ENCODE results near the gene PTPRU. TPM values are rescaled to one million over a fixed set of nuclear protein-coding genes. Genes with fewer than 3 reads are reported as not detected.

PTPRU gene
- total RNA-seq, 1 donor from 2014 or later, result 19.0 TPM

DNA sequence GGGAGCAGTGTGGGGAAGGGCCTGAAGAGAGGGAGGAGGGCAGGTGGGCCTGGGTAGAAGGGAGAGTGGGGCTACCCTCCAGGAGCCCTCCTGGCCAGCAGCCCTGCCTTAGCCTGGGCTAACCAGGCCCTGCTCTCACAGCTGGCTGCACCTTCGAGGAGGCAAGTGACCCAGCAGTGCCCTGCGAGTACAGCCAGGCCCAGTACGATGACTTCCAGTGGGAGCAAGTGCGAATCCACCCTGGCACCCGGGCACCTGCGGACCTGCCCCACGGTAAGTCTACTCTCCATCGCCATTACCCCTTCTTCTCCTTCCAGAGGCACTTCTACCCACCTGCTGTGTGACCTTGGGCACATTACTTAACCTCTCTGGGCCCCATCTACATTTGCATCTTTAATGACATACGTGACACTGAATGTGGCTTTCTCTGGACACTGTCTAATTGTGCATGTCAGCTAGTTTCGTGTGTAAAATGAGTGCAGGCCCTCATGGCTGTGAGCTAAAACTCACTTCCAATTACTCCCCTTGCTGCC lies 18.9 kb downstream of the PTPRU start:
- H3K9me3 Mint-ChIP-seq (ENCODE audit: unreplicated experiment), result no peaks in the 10 kb centered on the region
- H3K4me1 Mint-ChIP-seq (ENCODE audit: unreplicated experiment), result no peaks in the 10 kb centered on the region
- H3K36me3 Mint-ChIP-seq (ENCODE audit: low read depth, unreplicated experiment), result no peaks in the 10 kb centered on the region

GRCh38 chr1:29256394-29256793 lies 20.1 kb downstream of the PTPRU start:
- no peak for TF ChIP-seq CTCF (IDR thresholded peaks at IDR 0.05; ENCODE audit: unreplicated experiment)
- no peaks in the 10 kb centered on the region for H3K9me3 Mint-ChIP-seq (ENCODE audit: unreplicated experiment)
- H3K27ac Mint-ChIP-seq (ENCODE audit: unreplicated experiment), result no peak overlapping the region
- DNase-seq (ENCODE audit: low spot score), result no peak
- peaks cover 19% of the 10 kb centered on the region for H3K27me3 Mint-ChIP-seq (ENCODE audit: unreplicated experiment)
- no peak overlapping the region for H3K4me3 Mint-ChIP-seq (ENCODE audit: unreplicated experiment)
- no peaks in the 10 kb centered on the region for H3K4me1 Mint-ChIP-seq (ENCODE audit: unreplicated experiment)
- H3K36me3 Mint-ChIP-seq (ENCODE audit: low read depth, unreplicated experiment), result no peaks in the 10 kb centered on the region

More for the DNA sequence above, 18.9 kb downstream of the PTPRU start:
- H3K4me3 Mint-ChIP-seq (ENCODE audit: unreplicated experiment), result no peak overlapping the region
- no peak for TF ChIP-seq CTCF (IDR thresholded peaks at IDR 0.05; ENCODE audit: unreplicated experiment)
- no peak overlapping the region for H3K27ac Mint-ChIP-seq (ENCODE audit: unreplicated experiment)
- peaks cover 18% of the 10 kb centered on the region for H3K27me3 Mint-ChIP-seq (ENCODE audit: unreplicated experiment)
- no peak for DNase-seq (ENCODE audit: low spot score)

DNA sequence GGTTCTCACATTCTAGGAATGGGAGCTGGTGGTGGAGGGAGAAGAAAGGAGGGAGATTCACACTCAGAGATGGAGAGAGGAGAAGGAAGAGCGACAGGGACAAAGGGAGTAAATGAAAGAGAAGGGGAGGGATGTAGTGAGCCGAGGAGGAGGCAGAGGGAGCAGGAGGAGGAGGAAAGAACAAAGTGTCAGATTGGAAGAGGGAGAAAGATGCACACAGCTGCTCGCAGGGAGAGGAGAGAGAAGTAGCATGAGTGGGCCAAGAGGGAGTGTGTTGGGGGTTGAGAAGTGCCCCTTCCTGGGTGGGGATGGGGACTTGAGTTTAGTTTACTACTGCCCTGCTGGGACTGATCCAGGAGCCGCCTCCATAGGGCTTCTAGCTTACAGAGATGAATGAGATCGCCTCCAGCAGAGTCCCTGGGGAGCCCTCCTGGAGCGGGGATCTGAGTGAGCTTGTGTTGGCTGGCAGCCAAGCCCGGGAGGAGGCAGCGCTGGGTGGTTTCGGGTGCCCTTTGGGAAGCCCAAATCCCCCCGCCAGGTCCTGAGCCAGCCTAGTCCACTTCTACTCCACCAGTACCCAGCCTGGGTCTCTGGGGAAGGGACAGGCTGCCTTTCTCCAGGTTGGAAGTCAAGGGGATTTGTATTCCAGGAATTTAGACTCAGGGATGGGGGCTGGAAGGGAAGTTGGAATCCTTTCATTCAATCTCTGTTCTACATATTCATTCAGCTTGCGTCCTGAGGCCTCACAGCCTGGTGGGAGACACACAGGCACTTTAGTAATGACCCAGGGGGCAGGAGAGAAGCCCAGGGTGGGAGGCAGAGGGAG lies 20.9 kb downstream of the PTPRU start:
- Mint-ChIP-seq H3K27ac (ENCODE audit: unreplicated experiment) (no peak overlapping the region), H3K4me1 (ENCODE audit: unreplicated experiment) (no peaks in the 10 kb centered on the region), H3K4me3 (ENCODE audit: unreplicated experiment) (no peak overlapping the region), H3K9me3 (ENCODE audit: unreplicated experiment) (no peaks in the 10 kb centered on the region), H3K36me3 (ENCODE audit: low read depth, unreplicated experiment) (no peaks in the 10 kb centered on the region), H3K27me3 (ENCODE audit: unreplicated experiment) (peaks cover 19% of the 10 kb centered on the region)
- DNase-seq (ENCODE audit: low spot score), result no peak
- no peak for TF ChIP-seq CTCF (IDR thresholded peaks at IDR 0.05; ENCODE audit: unreplicated experiment)

GRCh38 chr1:29258189-29258975 lies 22.1 kb downstream of the PTPRU start:
- H3K4me3 Mint-ChIP-seq (ENCODE audit: unreplicated experiment), result no peak overlapping the region
- DNase-seq (ENCODE audit: low spot score), result no peak
- no peaks in the 10 kb centered on the region for H3K36me3 Mint-ChIP-seq (ENCODE audit: low read depth, unreplicated experiment)
- no peak for TF ChIP-seq CTCF (IDR thresholded peaks at IDR 0.05; ENCODE audit: unreplicated experiment)
- H3K4me1 Mint-ChIP-seq (ENCODE audit: unreplicated experiment), result no peaks in the 10 kb centered on the region
- H3K27me3 Mint-ChIP-seq (ENCODE audit: unreplicated experiment), result peaks cover 18% of the 10 kb centered on the region
- H3K9me3 Mint-ChIP-seq (ENCODE audit: unreplicated experiment), result no peaks in the 10 kb centered on the region
- peak overlapping the region; percentile 1 for H3K27ac Mint-ChIP-seq (ENCODE audit: unreplicated experiment)

Measured in endothelial cell (in vitro differentiated cells).